AG04450 (cell line): ENCODE results near the gene FBXL7. TPM values are rescaled to one million over a fixed set of nuclear protein-coding genes. Genes with fewer than 3 reads are reported as not detected.

Source experiments
- CTCF ChIA-PET: fragments of 300-600, 350-600 bp; formaldehyde crosslinking; extraction: SDS; loops from one replicate; lab custom pipeline; 2022; ENCODE audit warnings: antibody characterized with exemption, inconsistent platforms; lab: Charles Lee
- POLR2A ChIA-PET: fragments of 350-600 bp; formaldehyde crosslinking; extraction: SDS; loops from one replicate; lab custom pipeline; 2021; ENCODE audit warnings: antibody characterized with exemption, inconsistent platforms; lab: Yijun Ruan, JAX
- DNase-seq: peaks from one replicate; pipeline ENCODE4 v3.0.0-alpha.2; 2011; ENCODE audit warnings: low read depth, low spot score
- H3K27ac ChIP-seq: one replicate; pipeline ENCODE4 v1.5.1; 2012; ENCODE audit warnings: low read depth, low read length, control low read depth
- H3K27me3 ChIP-seq: one replicate; pipeline ENCODE4 v1.6.0; 2012; ENCODE audit warnings: low read length; ENCODE audit not compliant: control insufficient read depth, insufficient read depth
- H3K4me3 ChIP-seq: 2 replicates; pipeline ENCODE4 v1.5.1; 2011; ENCODE audit warnings: mild to moderate bottlenecking, low read depth, low read length, control low read depth
- H3K9me3 ChIP-seq: 2 replicates; pipeline ENCODE4 v1.5.1; 2012; ENCODE audit warnings: low read length; ENCODE audit not compliant: control insufficient read depth, insufficient read depth
- polyA plus RNA-seq: library from polyadenylated mRNA; depleted of rRNA; stranded (reverse); fragments of >200 nt; gene quantifications from 2 replicates; pipeline ENCODE4 v1.2.3, GENCODE V29; 2011
- TF ChIP-seq, protein P1 (sequence below): IDR thresholded peaks from 2 replicates; pipeline ENCODE4 v1.5.1; 2011; ENCODE audit warnings: low read depth, low read length, control low read depth, inconsistent platforms

Gene FBXL7
- polyA plus RNA-seq, 1 experiment: 10.4 TPM

- H3K9me3 ChIP-seq: no peaks in the 10 kb centered on the region
- CTCF ChIA-PET: no interaction called here
- DNase-seq: no peak
- no peak overlapping the region for H3K4me3 ChIP-seq
- H3K27me3 ChIP-seq: no peaks in the 10 kb centered on the region
- H3K27ac ChIP-seq: no peak overlapping the region
- TF ChIP-seq, protein P1, sequence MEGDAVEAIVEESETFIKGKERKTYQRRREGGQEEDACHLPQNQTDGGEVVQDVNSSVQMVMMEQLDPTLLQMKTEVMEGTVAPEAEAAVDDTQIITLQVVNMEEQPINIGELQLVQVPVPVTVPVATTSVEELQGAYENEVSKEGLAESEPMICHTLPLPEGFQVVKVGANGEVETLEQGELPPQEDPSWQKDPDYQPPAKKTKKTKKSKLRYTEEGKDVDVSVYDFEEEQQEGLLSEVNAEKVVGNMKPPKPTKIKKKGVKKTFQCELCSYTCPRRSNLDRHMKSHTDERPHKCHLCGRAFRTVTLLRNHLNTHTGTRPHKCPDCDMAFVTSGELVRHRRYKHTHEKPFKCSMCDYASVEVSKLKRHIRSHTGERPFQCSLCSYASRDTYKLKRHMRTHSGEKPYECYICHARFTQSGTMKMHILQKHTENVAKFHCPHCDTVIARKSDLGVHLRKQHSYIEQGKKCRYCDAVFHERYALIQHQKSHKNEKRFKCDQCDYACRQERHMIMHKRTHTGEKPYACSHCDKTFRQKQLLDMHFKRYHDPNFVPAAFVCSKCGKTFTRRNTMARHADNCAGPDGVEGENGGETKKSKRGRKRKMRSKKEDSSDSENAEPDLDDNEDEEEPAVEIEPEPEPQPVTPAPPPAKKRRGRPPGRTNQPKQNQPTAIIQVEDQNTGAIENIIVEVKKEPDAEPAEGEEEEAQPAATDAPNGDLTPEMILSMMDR: no peak
- POLR2A ChIA-PET: no interaction called here
Measured at GRCh38 chr5:15594977-15595568, 95.1 kb downstream of the FBXL7 start.

GRCh38 chr5:15595929-15596328, 95.9 kb downstream of the FBXL7 start:
- H3K27me3 ChIP-seq: no peaks in the 10 kb centered on the region
- H3K27ac ChIP-seq: no peak overlapping the region
- H3K9me3 ChIP-seq: no peaks in the 10 kb centered on the region
- ChIA-PET POLR2A (no interaction called here), CTCF (no interaction called here)
- DNase-seq: no peak
- TF ChIP-seq, protein P1: no peak
- H3K4me3 ChIP-seq: no peak overlapping the region

GRCh38 chr5:15596936-15597335, 97.0 kb downstream of the FBXL7 start:
- Histone ChIP-seq H3K27ac (no peak overlapping the region), H3K9me3 (no peaks in the 10 kb centered on the region), H3K27me3 (no peaks in the 10 kb centered on the region), H3K4me3 (no peak overlapping the region)
- POLR2A ChIA-PET: no interaction called here
- no peak for DNase-seq
- CTCF ChIA-PET: interaction anchor here (0.6 to 2.5 kb wide), 3 partner anchors 11 to 491 kb away, joined by 3 to 9 read pairs (median 4); no protein-coding TSS in a partner anchor
- TF ChIP-seq, protein P1: no peak

DNA sequence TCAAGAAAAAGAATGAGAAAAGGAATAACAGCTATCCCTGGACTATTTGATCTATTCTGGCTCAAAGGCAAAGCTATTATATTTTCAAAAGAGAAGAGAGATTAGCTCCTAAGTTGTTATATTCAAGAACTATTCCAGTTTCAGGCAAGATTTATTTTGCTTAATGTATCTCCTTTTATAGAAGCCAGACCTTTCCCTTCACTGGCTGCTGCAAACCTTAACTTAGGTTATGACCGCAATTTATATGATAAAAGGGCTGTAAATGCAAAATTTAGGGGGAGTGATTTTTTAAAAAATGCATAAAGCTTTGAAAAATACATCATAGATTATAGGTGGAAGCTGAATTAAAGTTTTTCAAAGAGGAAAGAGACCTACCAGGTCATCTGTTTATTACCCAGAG, 97.8 kb downstream of the FBXL7 start:
- H3K27me3 ChIP-seq: no peaks in the 10 kb centered on the region
- no peak overlapping the region for H3K27ac ChIP-seq
- H3K4me3 ChIP-seq: no peak overlapping the region
- TF ChIP-seq, protein P1: no peak
- DNase-seq: no peak
- ChIA-PET POLR2A (no interaction called here), CTCF (interaction anchor here (0.8 to 2.5 kb wide), 3 partner anchors 10 to 12 kb away, joined by 3 to 9 read pairs (median 3); no protein-coding TSS in a partner anchor)
- H3K9me3 ChIP-seq: no peaks in the 10 kb centered on the region

DNA sequence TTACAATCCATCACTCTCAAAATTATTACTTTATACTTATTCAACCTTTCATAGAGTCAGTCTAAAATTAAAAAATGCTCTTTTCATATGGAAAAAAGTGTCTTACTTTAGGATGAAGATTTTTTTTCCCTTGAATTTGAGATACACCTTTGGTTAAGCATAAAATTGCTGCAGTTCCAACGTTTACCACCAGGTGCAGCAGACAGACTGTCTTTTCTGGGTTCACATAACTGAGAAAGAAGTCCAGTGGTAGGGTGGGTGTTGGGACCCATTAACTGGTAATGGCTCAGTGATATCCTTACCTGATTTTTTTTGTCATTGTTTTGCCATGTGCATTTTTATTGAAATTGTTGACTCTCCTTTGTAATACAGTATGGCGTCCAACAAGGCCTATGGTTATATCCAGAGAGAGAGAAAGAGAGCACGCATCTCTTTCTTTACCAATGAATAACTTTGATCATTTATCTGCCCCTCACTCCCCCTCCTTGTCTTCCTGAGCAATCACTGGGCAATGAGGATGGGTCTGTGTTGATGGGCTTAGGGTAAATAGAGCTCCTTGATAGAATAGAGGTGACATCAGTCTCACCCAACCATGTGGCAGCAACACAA, 98.4 kb downstream of the FBXL7 start:
- CTCF ChIA-PET: interaction anchor here (1.1 to 2.5 kb wide), 3 partner anchors 9 to 48 kb away, joined by 3 to 9 read pairs (median 8); no protein-coding TSS in a partner anchor
- H3K9me3 ChIP-seq: no peaks in the 10 kb centered on the region
- TF ChIP-seq, protein P1: peak; percentile 55
- no peaks in the 10 kb centered on the region for H3K27me3 ChIP-seq
- H3K4me3 ChIP-seq: no peak overlapping the region
- no peak overlapping the region for H3K27ac ChIP-seq
- POLR2A ChIA-PET: no interaction called here
- DNase-seq: no peak
